GM19463 (cell line): Measurements from ENCODE around the gene LRRC4C.

Experiments used
- ATAC-seq: cut with Tn5 transposase; IDR thresholded peaks from one replicate; pipeline ENCODE4 v1.9.1; 2021; ENCODE audit warnings: mild to moderate bottlenecking, moderate library complexity; ENCODE audit not compliant: unreplicated experiment

The LRRC4C gene

GRCh38 chr11:40732132-40732531 lies 727.3 kb downstream of the LRRC4C start:
- ATAC-seq = no peak

GRCh38 chr11:40722179-40722795 lies 737.2 kb downstream of the LRRC4C start:
- no peak for ATAC-seq

GRCh38 chr11:40716344-40717130 lies 742.9 kb downstream of the LRRC4C start:
- no peak for ATAC-seq

DNA sequence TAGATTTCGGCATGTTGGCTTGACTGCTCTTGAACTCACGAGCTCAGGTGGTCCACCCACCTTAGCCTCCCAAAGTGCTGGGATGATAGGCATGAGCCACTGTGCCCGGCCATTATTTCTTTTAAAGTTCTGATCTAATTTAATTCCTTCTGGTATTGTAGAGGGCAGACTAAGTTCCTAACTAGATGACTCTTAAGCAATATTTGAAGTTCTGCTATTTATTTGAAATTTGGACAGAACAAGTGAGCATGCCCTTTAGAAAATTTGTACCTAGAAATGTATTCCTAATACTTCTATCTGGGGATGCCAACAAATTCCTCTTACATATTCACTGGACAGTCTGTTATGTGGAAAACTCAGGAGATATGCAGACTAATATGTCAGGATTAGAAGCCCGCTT lies 746.4 kb downstream of the LRRC4C start:
- no peak for ATAC-seq

- ATAC-seq = no peak
These were observed 758.4 kb downstream of the LRRC4C start for GRCh38 chr11:40701027-40701426.

DNA sequence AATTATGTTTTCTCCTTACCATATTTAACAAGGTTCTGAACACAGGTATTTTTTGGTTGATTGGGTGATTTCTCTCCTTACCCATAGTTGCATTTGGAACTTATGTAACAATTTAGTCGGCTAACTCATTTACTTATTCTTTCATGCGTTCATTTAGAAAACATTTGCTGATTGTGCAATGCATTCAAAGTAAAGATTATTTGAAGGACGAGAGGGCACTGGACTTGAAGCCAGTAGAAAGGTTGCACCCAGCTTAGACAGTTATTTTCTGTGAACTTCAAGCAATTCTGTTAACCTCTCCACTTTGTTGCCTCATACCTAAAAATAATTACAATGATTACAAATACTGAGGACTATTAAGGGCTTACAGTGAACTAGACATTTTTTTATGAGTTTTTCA lies 769.6 kb downstream of the LRRC4C start:
- ATAC-seq = no peak

DNA sequence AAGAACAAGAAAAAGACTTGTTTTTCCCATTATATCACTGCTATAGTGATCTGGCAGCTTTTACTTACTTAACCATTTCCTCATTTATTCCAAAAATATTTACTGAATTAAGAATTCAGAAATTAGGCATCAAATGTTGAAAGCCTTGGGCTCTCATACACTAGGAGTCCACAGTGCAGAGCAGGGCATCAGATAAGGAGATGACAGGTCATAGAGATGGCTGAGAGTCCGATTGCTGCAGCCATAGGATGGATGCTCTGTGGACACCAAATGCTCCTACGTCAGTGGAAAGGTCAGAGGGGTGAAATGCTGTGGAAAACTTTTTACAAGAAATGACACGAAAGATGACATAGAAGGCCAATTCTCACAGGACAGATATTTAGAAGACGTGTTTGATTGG lies 771.1 kb downstream of the LRRC4C start:
- ATAC-seq = no peak

DNA sequence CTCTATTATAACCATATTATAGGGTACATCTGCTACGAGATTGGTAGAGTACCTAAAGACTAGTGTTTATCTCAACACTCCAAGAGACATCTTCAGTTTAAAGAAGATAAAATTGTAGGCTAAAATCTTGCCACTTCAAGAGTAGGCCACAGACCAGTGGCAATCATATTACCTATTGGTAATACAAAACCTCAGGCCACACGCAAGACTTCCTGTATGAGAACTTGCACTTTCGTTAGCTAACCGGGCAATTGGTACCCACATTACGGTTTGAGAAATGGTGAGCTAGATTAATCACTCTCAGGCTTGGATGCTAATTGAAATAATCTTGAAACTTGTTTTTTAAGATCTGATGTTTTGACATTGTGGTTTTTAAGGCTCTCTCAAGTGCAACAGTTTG lies 772.7 kb downstream of the LRRC4C start:
- ATAC-seq = no peak

GRCh38 chr11:40683010-40683409 lies 776.4 kb downstream of the LRRC4C start:
- ATAC-seq = no peak

DNA sequence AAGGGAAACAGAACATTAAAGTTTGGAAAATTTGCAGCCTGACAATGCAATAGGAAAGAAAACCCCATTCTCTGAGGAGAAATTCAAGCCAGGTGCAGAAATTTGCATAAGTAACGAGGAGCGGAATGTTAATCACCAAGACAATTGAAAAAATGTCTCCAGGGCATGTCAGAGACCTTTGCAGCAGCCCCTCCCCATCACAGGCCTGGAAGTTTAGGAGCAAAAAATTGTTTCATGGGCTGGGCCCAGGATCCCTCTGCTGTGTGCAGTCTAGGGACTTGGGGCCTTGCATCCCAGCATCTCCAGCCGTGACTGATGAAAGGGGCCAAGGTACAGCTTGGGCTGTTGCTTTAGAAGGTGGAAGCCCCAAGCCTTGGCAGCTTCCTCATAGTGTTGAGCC lies 780.2 kb downstream of the LRRC4C start:
- ATAC-seq = no peak

GRCh38 chr11:40647295-40647694 lies 812.2 kb downstream of the LRRC4C start:
- ATAC-seq = no peak

DNA sequence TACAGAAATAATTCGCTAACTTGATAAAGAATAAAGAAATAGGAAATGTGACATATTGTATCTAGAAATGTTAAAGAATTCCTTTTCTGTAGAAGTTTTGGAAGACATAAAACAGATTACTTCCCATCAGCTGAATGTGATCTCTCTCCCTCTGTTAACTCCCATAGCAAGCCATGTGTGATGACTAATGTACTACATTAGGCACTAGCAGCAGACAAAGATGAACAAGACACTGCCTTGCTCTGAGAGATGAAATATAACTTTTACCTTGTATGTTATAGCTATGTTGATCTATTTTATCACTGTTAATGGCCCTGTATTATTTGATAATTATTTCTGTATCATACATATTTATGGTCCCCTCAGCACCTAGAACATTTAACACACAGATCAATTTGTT lies 817.2 kb downstream of the LRRC4C start:
- no peak for ATAC-seq

DNA sequence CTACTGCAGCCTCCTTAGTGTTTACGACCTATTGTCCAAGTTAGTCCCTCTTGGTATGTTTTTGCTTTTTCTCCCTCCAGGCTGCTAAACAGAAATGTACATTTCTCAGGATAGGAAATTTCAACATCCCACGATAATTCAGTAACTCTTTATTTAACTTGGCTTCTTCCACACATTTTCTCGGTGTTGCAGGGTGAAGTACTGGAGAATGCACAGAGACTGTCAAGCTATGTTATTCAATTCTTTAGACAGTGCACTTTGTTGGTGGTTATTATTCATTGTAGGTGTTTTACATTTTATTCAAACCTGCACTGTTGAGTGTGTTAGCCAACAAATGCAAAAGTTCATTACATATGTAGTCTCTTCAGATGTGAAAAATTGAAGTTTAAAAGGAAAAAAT lies 839.8 kb downstream of the LRRC4C start:
- ATAC-seq = no peak

GRCh38 chr11:40606800-40607199 lies 852.7 kb downstream of the LRRC4C start:
- ATAC-seq = no peak

GRCh38 chr11:40602866-40603552 lies 856.4 kb downstream of the LRRC4C start:
- no peak for ATAC-seq

- ATAC-seq = no peak
These were observed 861.8 kb downstream of the LRRC4C start for GRCh38 chr11:40597546-40598113.

DNA sequence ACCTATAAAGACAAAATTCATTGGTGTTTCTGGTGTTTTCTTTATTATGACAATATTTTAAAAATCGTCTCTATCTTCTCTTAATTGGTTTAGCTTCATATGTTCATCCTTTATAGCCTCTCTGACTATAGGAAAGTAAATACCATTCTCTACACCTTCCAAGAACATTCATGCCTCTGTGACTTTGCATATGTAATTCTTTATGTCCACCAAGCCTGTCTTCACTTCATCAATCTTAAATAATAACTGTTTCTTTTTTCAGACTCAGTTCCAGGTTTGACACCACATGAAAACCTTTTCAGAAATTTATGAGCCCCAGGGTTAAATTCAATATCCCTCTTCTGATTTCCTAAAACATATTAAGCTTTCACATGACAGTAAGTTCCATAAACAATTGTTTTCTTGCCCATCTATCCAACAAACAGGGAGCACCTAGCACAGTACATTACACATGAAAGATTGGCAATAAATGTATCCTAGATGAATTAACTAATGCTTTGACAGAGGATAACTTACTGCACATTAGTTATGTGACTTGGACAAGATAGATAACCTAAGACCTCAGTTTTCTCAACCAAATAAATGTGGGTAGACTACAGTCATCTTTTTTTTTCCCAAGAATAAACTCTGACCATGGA lies 886.1 kb downstream of the LRRC4C start:
- no peak for ATAC-seq

DNA sequence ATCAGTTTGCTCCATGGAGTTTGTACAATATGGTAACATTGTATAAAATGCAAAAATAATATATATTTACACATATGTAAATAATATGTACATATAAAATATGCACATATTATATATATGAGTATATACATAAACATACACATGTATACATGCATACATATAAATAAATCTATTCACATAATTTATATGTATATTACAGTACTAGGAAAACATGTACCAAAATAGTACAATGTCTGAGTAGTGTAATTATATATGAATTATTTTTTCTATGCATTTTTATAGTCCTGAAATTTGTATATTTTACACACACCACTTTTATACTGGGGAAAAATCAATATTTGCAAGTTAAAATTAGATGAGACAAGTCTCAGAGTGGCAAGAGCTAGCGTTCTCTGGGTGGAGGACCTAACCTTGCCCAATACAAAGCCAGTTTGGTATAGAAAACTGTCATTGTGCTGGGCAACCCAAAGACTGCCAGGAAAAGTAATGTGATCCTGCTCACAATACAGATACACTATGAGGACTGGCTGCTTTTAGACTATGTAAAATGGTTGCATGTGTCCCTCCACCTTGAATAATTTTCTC lies 889.4 kb downstream of the LRRC4C start:
- no peak for ATAC-seq

GRCh38 chr11:40567392-40567791 lies 892.1 kb downstream of the LRRC4C start:
- ATAC-seq = no peak

DNA sequence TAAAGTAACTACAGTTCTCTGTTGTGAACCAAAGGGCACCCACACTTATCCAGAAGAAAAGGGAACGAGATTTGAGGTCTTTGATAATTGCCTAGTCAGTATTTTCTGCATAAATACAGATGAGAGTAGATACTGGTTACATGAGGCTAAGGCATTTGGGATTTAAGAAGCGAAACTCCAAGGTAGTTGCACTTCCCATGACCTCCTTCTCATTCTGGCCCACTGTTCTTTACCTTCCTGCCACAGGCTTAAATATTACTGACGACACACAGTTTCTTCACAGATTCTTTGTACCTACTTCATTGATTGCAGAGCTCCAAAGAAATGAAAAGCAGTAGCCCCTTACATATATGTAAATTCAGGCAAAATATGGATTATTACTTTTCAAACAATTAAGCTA lies 915.3 kb downstream of the LRRC4C start:
- ATAC-seq = no peak

GRCh38 chr11:40542821-40543220 lies 916.6 kb downstream of the LRRC4C start:
- ATAC-seq = no peak
